GM12874 (cell line): ENCODE data around the gene ATAD3C.

Source experiments
- CTCF ChIP-seq: IDR thresholded peaks from 2 replicates; pipeline ENCODE4 v1.5.1; 2011; ENCODE audit warnings: low read depth, mild to moderate bottlenecking, control low read depth, low read length, moderate library complexity; ENCODE audit not compliant: insufficient read depth

Gene ATAD3C

GRCh38 chr1:1451696-1452364 lies 2.3 kb downstream of the ATAD3C start:
- no peak for TF ChIP-seq CTCF

GRCh38 chr1:1452882-1453281 lies 3.4 kb downstream of the ATAD3C start:
- no peak for TF ChIP-seq CTCF

- no peak for TF ChIP-seq CTCF
Measured at GRCh38 chr1:1455366-1455884, 5.9 kb downstream of the ATAD3C start.

GRCh38 chr1:1460540-1461130 lies 11.1 kb downstream of the ATAD3C start:
- no peak for TF ChIP-seq CTCF

GRCh38 chr1:1461721-1462317 lies 12.3 kb downstream of the ATAD3C start:
- TF ChIP-seq CTCF = no peak

- TF ChIP-seq CTCF = no peak
Measured at GRCh38 chr1:1462318-1462966, 13.0 kb downstream of the ATAD3C start.

- TF ChIP-seq CTCF = no peak
Measured at GRCh38 chr1:1463312-1463711, 13.8 kb downstream of the ATAD3C start.
